Activated CD8-positive, alpha-beta T cell treated with anti-CD3 and anti-CD28 coated beads, Interleukin-2, amount 10 ng/mL, durations not matched to agents 7 days and 5 days (primary cell): ENCODE data around the gene FZD7. TPM values are rescaled to one million over a fixed set of nuclear protein-coding genes. Genes with fewer than 3 reads are reported as not detected.

Experiments
- ATAC-seq: fragments of 150-1000 bp; cut with Tn5 transposase; one replicate; pipeline ENCODE4 v1.10.0; 2021; ENCODE audit warnings: moderate library complexity
- CTCF ChIA-PET: fragments of 350-600 bp; sonication (Branson Sonifier 250); formaldehyde crosslinking; loops from one replicate; lab custom pipeline; 2021; ENCODE audit warnings: antibody characterized with exemption; lab: Charles Lee
- POLR2A ChIA-PET: fragments of 350-600 bp; sonication (Branson Sonifier 250); formaldehyde crosslinking; loops from one replicate; lab custom pipeline; 2021; ENCODE audit warnings: antibody characterized with exemption; lab: Charles Lee
- DNase-seq: peaks from one replicate; pipeline ENCODE4 v3.0.0-alpha.2; 2020
- H3K27ac Mint-ChIP-seq: one replicate; pipeline ENCODE4 v1.8.0; 2021; ENCODE audit warnings: mild to moderate bottlenecking, mixed read lengths
- H3K27me3 Mint-ChIP-seq: one replicate; pipeline ENCODE4 v1.8.0; 2021; ENCODE audit warnings: low read depth, mixed read lengths
- H3K36me3 Mint-ChIP-seq: one replicate; pipeline ENCODE4 v1.8.0; 2021; ENCODE audit warnings: low read depth, mixed read lengths
- H3K4me1 Mint-ChIP-seq: one replicate; pipeline ENCODE4 v1.8.0; 2021; ENCODE audit warnings: low read depth, mixed read lengths
- H3K4me3 Mint-ChIP-seq: one replicate; pipeline ENCODE4 v1.8.0; 2021; ENCODE audit warnings: mild to moderate bottlenecking, mixed read lengths
- H3K9me3 Mint-ChIP-seq: one replicate; pipeline ENCODE4 v1.8.0; 2022; ENCODE audit warnings: mixed read lengths; ENCODE audit not compliant: insufficient read depth
- total RNA-seq, 2 experiments: library from RNA; stranded (reverse); gene quantifications; one replicate each; pipeline ENCODE4 v1.2.3, GENCODE V29; 2021

Gene FZD7
- total RNA-seq, 2 experiments from 2014 or later, result 0.08 TPM; not detected in 1

GRCh38 chr2:201999279-201999678 is 34.4 kb upstream of the FZD7 start:
- ATAC-seq (no peak), DNase-seq (no peak)
- no peaks in the 10 kb centered on the region for H3K4me1 Mint-ChIP-seq
- H3K27ac Mint-ChIP-seq, result no peak overlapping the region
- H3K27me3 Mint-ChIP-seq, result peaks cover 4% of the 10 kb centered on the region
- ChIA-PET CTCF (no interaction called here), POLR2A (no interaction called here)
- no peak overlapping the region for H3K4me3 Mint-ChIP-seq
- no peaks in the 10 kb centered on the region for H3K9me3 Mint-ChIP-seq
- H3K36me3 Mint-ChIP-seq, result no peaks in the 10 kb centered on the region

- no peaks in the 10 kb centered on the region for H3K27me3 Mint-ChIP-seq
- no peak for DNase-seq
- no peak for ATAC-seq
- H3K27ac Mint-ChIP-seq, result no peak overlapping the region
- no peak overlapping the region for H3K4me3 Mint-ChIP-seq
- ChIA-PET POLR2A (no interaction called here), CTCF (interaction anchor here (1.8 kb wide), 1 partner anchor 15 kb away, joined by 7 read pairs; no protein-coding TSS in a partner anchor)
- H3K4me1 Mint-ChIP-seq, result no peaks in the 10 kb centered on the region
- H3K9me3 Mint-ChIP-seq, result no peaks in the 10 kb centered on the region
- H3K36me3 Mint-ChIP-seq, result no peaks in the 10 kb centered on the region
Measured at GRCh38 chr2:202001826-202002225, 31.8 kb upstream of the FZD7 start.

- DNase-seq, result no peak
- Mint-ChIP-seq H3K4me3 (no peak overlapping the region), H3K27me3 (no peaks in the 10 kb centered on the region), H3K27ac (no peak overlapping the region), H3K4me1 (no peaks in the 10 kb centered on the region), H3K36me3 (no peaks in the 10 kb centered on the region), H3K9me3 (no peaks in the 10 kb centered on the region)
- no peak for ATAC-seq
- POLR2A ChIA-PET, result interaction anchor here (0.6 kb wide), 1 partner anchor 160 kb away, joined by 3 read pairs; no protein-coding TSS in a partner anchor
- CTCF ChIA-PET, result interaction anchor here (1.8 kb wide), 1 partner anchor 16 kb away, joined by 7 read pairs; no protein-coding TSS in a partner anchor
Measured at GRCh38 chr2:202002381-202002780, 31.3 kb upstream of the FZD7 start.

- no peak for DNase-seq
- ChIA-PET POLR2A (no interaction called here), CTCF (interaction anchor here (1.1 kb wide), 1 partner anchor 145 kb away, joined by 4 read pairs; no protein-coding TSS in a partner anchor)
- no peaks in the 10 kb centered on the region for H3K4me1 Mint-ChIP-seq
- H3K36me3 Mint-ChIP-seq, result no peaks in the 10 kb centered on the region
- no peaks in the 10 kb centered on the region for H3K27me3 Mint-ChIP-seq
- H3K9me3 Mint-ChIP-seq, result no peaks in the 10 kb centered on the region
- H3K27ac Mint-ChIP-seq, result no peak overlapping the region
- ATAC-seq, result no peak
- H3K4me3 Mint-ChIP-seq, result no peak overlapping the region
Measured at GRCh38 chr2:202005272-202005887, 28.3 kb upstream of the FZD7 start.

- no peak for ATAC-seq
- Mint-ChIP-seq H3K4me3 (no peak overlapping the region), H3K4me1 (no peaks in the 10 kb centered on the region), H3K9me3 (no peaks in the 10 kb centered on the region), H3K36me3 (no peaks in the 10 kb centered on the region), H3K27ac (no peak overlapping the region), H3K27me3 (peaks cover 2% of the 10 kb centered on the region)
- CTCF ChIA-PET, result no interaction called here
- POLR2A ChIA-PET, result no interaction called here
- DNase-seq, result no peak
Measured at GRCh38 chr2:202006301-202006700, 27.4 kb upstream of the FZD7 start.

- H3K27ac Mint-ChIP-seq, result no peak overlapping the region
- DNase-seq (no peak), ATAC-seq (no peak)
- no peak overlapping the region for H3K4me3 Mint-ChIP-seq
- peaks cover 3% of the 10 kb centered on the region for H3K27me3 Mint-ChIP-seq
- H3K36me3 Mint-ChIP-seq, result no peaks in the 10 kb centered on the region
- POLR2A ChIA-PET, result no interaction called here
- H3K4me1 Mint-ChIP-seq, result no peaks in the 10 kb centered on the region
- H3K9me3 Mint-ChIP-seq, result no peaks in the 10 kb centered on the region
- CTCF ChIA-PET, result no interaction called here
Measured at GRCh38 chr2:202007015-202007982, 26.4 kb upstream of the FZD7 start.

GRCh38 chr2:202007983-202008354 is 25.7 kb upstream of the FZD7 start:
- H3K9me3 Mint-ChIP-seq, result no peaks in the 10 kb centered on the region
- no peak for DNase-seq
- no peak overlapping the region for H3K4me3 Mint-ChIP-seq
- peaks cover 8% of the 10 kb centered on the region for H3K27me3 Mint-ChIP-seq
- H3K27ac Mint-ChIP-seq, result no peak overlapping the region
- H3K4me1 Mint-ChIP-seq, result no peaks in the 10 kb centered on the region
- H3K36me3 Mint-ChIP-seq, result no peaks in the 10 kb centered on the region
- CTCF ChIA-PET, result no interaction called here
- no peak for ATAC-seq
- POLR2A ChIA-PET, result no interaction called here

- POLR2A ChIA-PET, result no interaction called here
- Mint-ChIP-seq H3K27me3 (peaks cover 10% of the 10 kb centered on the region), H3K4me1 (no peaks in the 10 kb centered on the region), H3K36me3 (no peaks in the 10 kb centered on the region), H3K9me3 (no peaks in the 10 kb centered on the region), H3K4me3 (no peak overlapping the region), H3K27ac (no peak overlapping the region)
- CTCF ChIA-PET, result interaction anchor here (1.2 kb wide), 1 partner anchor 19 kb away, joined by 3 read pairs; no protein-coding TSS in a partner anchor
- DNase-seq (no peak), ATAC-seq (no peak)
Measured at GRCh38 chr2:202009019-202009481, 24.6 kb upstream of the FZD7 start.

GRCh38 chr2:202009581-202009980 is 24.1 kb upstream of the FZD7 start:
- ChIA-PET POLR2A (no interaction called here), CTCF (interaction anchor here (1.2 kb wide), 1 partner anchor 20 kb away, joined by 3 read pairs; no protein-coding TSS in a partner anchor)
- H3K4me3 Mint-ChIP-seq, result no peak overlapping the region
- DNase-seq, result no peak
- peaks cover 10% of the 10 kb centered on the region for H3K27me3 Mint-ChIP-seq
- H3K9me3 Mint-ChIP-seq, result no peaks in the 10 kb centered on the region
- H3K36me3 Mint-ChIP-seq, result no peaks in the 10 kb centered on the region
- no peak for ATAC-seq
- no peak overlapping the region for H3K27ac Mint-ChIP-seq
- no peaks in the 10 kb centered on the region for H3K4me1 Mint-ChIP-seq

GRCh38 chr2:202014318-202014717 is 19.3 kb upstream of the FZD7 start:
- Mint-ChIP-seq H3K27ac (no peak overlapping the region), H3K4me3 (no peak overlapping the region), H3K9me3 (no peaks in the 10 kb centered on the region), H3K4me1 (no peaks in the 10 kb centered on the region), H3K27me3 (peaks cover 10% of the 10 kb centered on the region), H3K36me3 (no peaks in the 10 kb centered on the region)
- ATAC-seq (no peak), DNase-seq (no peak)
- POLR2A ChIA-PET, result interaction anchor here (1.4 kb wide), 1 partner anchor 17 kb away, joined by 3 read pairs; no protein-coding TSS in a partner anchor
- CTCF ChIA-PET, result no interaction called here

GRCh38 chr2:202014759-202015211 is 18.9 kb upstream of the FZD7 start:
- DNase-seq (no peak), ATAC-seq (no peak)
- H3K9me3 Mint-ChIP-seq, result no peaks in the 10 kb centered on the region
- H3K27me3 Mint-ChIP-seq, result peaks cover 10% of the 10 kb centered on the region
- H3K27ac Mint-ChIP-seq, result no peak overlapping the region
- ChIA-PET CTCF (no interaction called here), POLR2A (interaction anchor here (1.4 kb wide), 1 partner anchor 18 kb away, joined by 3 read pairs; no protein-coding TSS in a partner anchor)
- no peaks in the 10 kb centered on the region for H3K4me1 Mint-ChIP-seq
- no peak overlapping the region for H3K4me3 Mint-ChIP-seq
- H3K36me3 Mint-ChIP-seq, result no peaks in the 10 kb centered on the region
